Sigmoid colon (tissue), 4 donors: Measurements from ENCODE around the gene PRKCZ.

Source experiments
- CTCF ChIP-seq, 4 experiments: fragments of 450-650 bp in 3 of 4; fragments of 200-600 bp in 1 of 4; IDR thresholded peaks; one replicate each; pipeline ENCODE4 v1.5.1; 2016 to 2019; ENCODE audit warnings: antibody characterized with exemption in 4 of 4, mild to moderate bottlenecking in 3 of 4, moderate library complexity in 2 of 4
- EP300 ChIP-seq, 4 donors: sonication (generic); formaldehyde crosslinking; IDR thresholded peaks; one replicate each; pipeline ENCODE4 v1.6.1; 2017; ENCODE audit warnings: antibody characterized with exemption in 4 of 4
- POLR2A ChIP-seq, 2 donors: fragments of 450-650 bp; IDR thresholded peaks; one replicate each; pipeline ENCODE4 v1.6.1; 2016; ENCODE audit warnings: antibody characterized with exemption in 2 of 2, mild to moderate bottlenecking in 2 of 2, moderate library complexity in 2 of 2

DNA sequence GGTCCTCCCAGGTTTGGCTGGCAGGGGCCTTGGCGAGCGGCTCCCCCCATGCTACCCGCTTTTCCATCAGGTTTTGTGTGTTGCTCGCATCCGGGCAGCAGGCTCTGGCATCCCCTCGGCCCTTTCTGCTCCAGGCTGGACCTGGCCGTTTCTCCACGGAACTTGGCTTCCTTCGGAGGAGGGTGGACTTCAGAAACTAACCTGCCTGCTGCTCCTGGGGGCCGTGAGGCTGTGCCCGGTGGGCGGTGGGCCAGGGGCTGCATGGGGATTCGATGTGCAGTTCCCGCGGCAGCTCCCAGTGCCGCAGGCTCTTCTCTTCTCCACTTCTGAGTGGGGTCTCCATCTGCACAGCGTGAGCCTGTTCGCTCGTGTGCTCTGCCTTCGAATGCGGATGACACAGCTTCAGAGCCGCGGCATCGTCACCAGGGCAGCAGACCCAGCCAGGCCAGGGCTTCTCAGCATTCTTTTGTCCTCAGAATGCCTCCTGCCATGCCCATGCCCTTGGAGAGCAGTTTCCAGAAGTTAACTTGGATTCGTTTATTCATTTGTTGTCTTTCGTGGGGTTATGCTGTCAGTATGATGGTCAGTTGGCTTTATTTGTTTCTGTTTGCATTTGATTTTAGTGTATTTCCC is 36.4 kb downstream of the PRKCZ start:
- TF ChIP-seq EP300 (IDR thresholded peaks at IDR 0.05) = no peak
- TF ChIP-seq CTCF (IDR thresholded peaks at IDR 0.05) = no peak
- no peak for TF ChIP-seq POLR2A (IDR thresholded peaks at IDR 0.05)
